Skeletal muscle satellite cell (primary cell): ENCODE measurements around the gene NHSL1.

Experiments used
- H3K27me3 ChIP-seq: 2 replicates; pipeline ENCODE4 v1.7.0; 2013; ENCODE audit warnings: low read length; ENCODE audit not compliant: control insufficient read depth, insufficient read depth
- H3K36me3 ChIP-seq: 2 replicates; pipeline ENCODE4 v1.7.0; 2013; ENCODE audit warnings: mild to moderate bottlenecking, control low read depth, low read length; ENCODE audit not compliant: insufficient read depth
- H3K4me1 ChIP-seq: 2 replicates; pipeline ENCODE4 v1.7.0; 2013; ENCODE audit warnings: low read length; ENCODE audit not compliant: control insufficient read depth, insufficient read depth
- H3K4me2 ChIP-seq: 2 replicates; pipeline ENCODE4 v1.7.0; 2013; ENCODE audit warnings: mild to moderate bottlenecking, low read length
- H3K4me3 ChIP-seq: 2 replicates; pipeline ENCODE4 v1.7.0; 2013; ENCODE audit warnings: low read length
- H3K9ac ChIP-seq: 2 replicates; pipeline ENCODE4 v1.7.0; 2013; ENCODE audit warnings: mild to moderate bottlenecking, low read depth, low read length, moderate library complexity
- H3K9me3 ChIP-seq: replicated peaks from 2 replicates; pipeline ENCODE4 v1.7.0; 2013; ENCODE audit warnings: mild to moderate bottlenecking, control low read depth, low read length

Gene NHSL1

DNA sequence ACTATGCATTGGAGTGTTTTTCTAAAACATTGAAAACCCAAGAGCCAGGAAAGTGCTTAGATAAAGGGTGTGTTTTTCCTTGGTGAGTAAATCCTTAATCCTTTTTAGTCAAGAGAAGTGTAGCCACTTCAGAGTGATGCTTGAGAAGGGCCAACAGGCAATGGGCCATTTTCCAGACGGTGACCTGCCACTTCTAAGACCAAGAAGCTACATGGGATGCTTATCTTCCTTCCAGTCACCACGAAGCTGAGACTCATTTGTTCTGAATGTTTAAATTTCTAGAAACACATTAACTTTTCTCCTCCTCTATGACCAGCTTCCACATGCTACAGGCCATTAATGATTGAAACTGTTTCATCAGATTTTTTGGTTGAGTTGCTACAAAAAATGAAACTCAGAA, 34.4 kb upstream of the NHSL1 start:
- H3K9ac ChIP-seq = no peak overlapping the region
- peaks cover 11% of the 10 kb centered on the region for H3K4me1 ChIP-seq
- H3K4me2 ChIP-seq = no peak overlapping the region
- H3K27me3 ChIP-seq = no peaks in the 10 kb centered on the region
- no peaks in the 10 kb centered on the region for H3K9me3 ChIP-seq
- H3K36me3 ChIP-seq = no peaks in the 10 kb centered on the region
- H3K4me3 ChIP-seq = no peak overlapping the region

DNA sequence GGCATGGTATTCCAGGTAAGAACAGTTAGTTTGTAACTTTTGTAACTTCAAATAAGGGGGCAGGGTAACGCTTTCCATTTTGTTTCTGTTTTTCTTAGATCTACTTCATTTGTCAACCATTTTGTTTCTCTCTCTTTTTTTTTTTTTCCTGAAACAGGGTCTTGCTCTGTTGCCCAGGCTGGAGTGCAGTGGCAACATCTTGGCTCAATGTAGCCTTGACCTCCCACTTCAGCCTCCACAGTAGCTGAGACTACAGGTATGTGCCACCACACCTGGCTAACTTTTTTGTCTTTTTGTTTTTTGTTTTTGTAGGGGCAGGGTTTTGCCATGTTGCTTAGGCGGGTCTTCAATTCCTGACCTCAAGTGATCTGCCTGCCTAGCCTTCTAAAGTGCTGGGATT, 32.1 kb upstream of the NHSL1 start:
- no peaks in the 10 kb centered on the region for H3K9me3 ChIP-seq
- no peak overlapping the region for H3K4me2 ChIP-seq
- no peaks in the 10 kb centered on the region for H3K36me3 ChIP-seq
- H3K4me1 ChIP-seq = no peaks in the 10 kb centered on the region
- no peak overlapping the region for H3K4me3 ChIP-seq
- no peak overlapping the region for H3K9ac ChIP-seq
- H3K27me3 ChIP-seq = no peaks in the 10 kb centered on the region

GRCh38 chr6:138529478-138529877, 30.2 kb upstream of the NHSL1 start:
- Histone ChIP-seq H3K9me3 (no peaks in the 10 kb centered on the region), H3K4me3 (no peak overlapping the region), H3K36me3 (no peaks in the 10 kb centered on the region), H3K4me2 (no peak overlapping the region), H3K9ac (no peak overlapping the region), H3K4me1 (no peaks in the 10 kb centered on the region), H3K27me3 (no peaks in the 10 kb centered on the region)

DNA sequence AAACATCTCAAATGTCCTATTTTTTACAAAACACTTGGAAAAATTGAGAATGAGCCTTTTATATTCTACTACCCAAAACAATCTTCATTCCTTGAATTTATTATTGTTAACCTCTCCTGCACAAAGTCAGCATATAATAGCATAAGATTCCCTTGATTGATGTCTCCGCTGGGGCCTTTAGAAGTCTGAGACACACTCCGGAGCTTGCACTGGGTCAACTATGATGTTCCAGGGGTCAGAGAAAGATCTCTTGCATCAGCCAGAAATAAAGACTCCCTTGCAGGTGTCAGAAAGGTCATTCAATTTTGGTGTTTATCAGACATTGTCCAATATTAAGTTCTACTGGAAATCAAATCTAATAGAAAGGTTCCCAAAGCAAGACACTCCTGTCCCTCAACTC, 29.7 kb upstream of the NHSL1 start:
- H3K4me1 ChIP-seq = no peaks in the 10 kb centered on the region
- H3K4me3 ChIP-seq = no peak overlapping the region
- no peak overlapping the region for H3K4me2 ChIP-seq
- H3K9me3 ChIP-seq = no peaks in the 10 kb centered on the region
- no peak overlapping the region for H3K9ac ChIP-seq
- no peaks in the 10 kb centered on the region for H3K36me3 ChIP-seq
- H3K27me3 ChIP-seq = no peaks in the 10 kb centered on the region

GRCh38 chr6:138528137-138528536, 28.8 kb upstream of the NHSL1 start:
- H3K9ac ChIP-seq = no peak overlapping the region
- no peaks in the 10 kb centered on the region for H3K36me3 ChIP-seq
- H3K4me3 ChIP-seq = no peak overlapping the region
- H3K9me3 ChIP-seq = no peaks in the 10 kb centered on the region
- H3K4me2 ChIP-seq = no peak overlapping the region
- no peaks in the 10 kb centered on the region for H3K27me3 ChIP-seq
- no peaks in the 10 kb centered on the region for H3K4me1 ChIP-seq

DNA sequence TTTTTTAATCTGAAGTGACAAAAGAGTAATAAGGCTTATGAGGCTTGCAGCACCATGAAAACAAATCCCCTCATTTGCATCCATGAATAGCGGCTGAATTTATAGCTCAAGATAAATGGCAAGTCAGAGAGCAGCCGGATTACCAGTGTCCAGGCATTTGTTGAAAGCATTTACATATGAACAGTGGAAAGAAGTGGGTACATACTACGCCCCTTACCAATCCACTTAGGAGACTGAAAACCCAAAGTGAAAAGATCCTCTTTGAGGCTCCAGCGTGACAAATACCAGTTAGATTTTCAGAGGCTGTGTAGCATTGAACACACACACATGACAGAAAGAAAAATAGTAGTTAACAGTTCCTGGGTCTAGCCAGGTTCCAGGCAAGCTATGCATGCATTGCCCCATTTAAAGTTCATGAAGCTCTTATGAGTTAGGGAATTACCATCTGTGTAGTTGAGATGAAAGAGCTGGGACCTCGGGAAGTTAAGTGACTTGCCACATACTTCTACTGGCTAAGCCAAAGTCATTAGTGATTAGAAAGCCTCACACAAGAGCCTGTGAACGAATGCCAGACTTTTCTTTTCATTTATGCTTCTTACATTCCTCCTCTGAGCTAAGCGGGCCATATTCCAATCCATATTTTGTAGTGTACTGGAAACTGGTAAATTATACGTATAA, 28.3 kb upstream of the NHSL1 start:
- no peaks in the 10 kb centered on the region for H3K9me3 ChIP-seq
- no peaks in the 10 kb centered on the region for H3K27me3 ChIP-seq
- no peak overlapping the region for H3K9ac ChIP-seq
- no peaks in the 10 kb centered on the region for H3K36me3 ChIP-seq
- H3K4me2 ChIP-seq = no peak overlapping the region
- no peak overlapping the region for H3K4me3 ChIP-seq
- no peaks in the 10 kb centered on the region for H3K4me1 ChIP-seq

- Histone ChIP-seq H3K9me3 (no peaks in the 10 kb centered on the region), H3K4me1 (no peaks in the 10 kb centered on the region), H3K36me3 (no peaks in the 10 kb centered on the region), H3K4me2 (no peak overlapping the region), H3K9ac (no peak overlapping the region), H3K27me3 (no peaks in the 10 kb centered on the region), H3K4me3 (no peak overlapping the region)
These were observed 27.5 kb upstream of the NHSL1 start for GRCh38 chr6:138526822-138527235.

GRCh38 chr6:138525355-138525754, 26.1 kb upstream of the NHSL1 start:
- Histone ChIP-seq H3K9ac (no peak overlapping the region), H3K4me2 (no peak overlapping the region), H3K4me3 (no peak overlapping the region), H3K36me3 (no peaks in the 10 kb centered on the region), H3K9me3 (no peaks in the 10 kb centered on the region), H3K27me3 (no peaks in the 10 kb centered on the region), H3K4me1 (no peaks in the 10 kb centered on the region)

GRCh38 chr6:138524526-138524925, 25.2 kb upstream of the NHSL1 start:
- H3K9me3 ChIP-seq = no peaks in the 10 kb centered on the region
- no peak overlapping the region for H3K9ac ChIP-seq
- no peak overlapping the region for H3K4me2 ChIP-seq
- no peaks in the 10 kb centered on the region for H3K36me3 ChIP-seq
- no peaks in the 10 kb centered on the region for H3K27me3 ChIP-seq
- no peak overlapping the region for H3K4me3 ChIP-seq
- H3K4me1 ChIP-seq = no peaks in the 10 kb centered on the region

DNA sequence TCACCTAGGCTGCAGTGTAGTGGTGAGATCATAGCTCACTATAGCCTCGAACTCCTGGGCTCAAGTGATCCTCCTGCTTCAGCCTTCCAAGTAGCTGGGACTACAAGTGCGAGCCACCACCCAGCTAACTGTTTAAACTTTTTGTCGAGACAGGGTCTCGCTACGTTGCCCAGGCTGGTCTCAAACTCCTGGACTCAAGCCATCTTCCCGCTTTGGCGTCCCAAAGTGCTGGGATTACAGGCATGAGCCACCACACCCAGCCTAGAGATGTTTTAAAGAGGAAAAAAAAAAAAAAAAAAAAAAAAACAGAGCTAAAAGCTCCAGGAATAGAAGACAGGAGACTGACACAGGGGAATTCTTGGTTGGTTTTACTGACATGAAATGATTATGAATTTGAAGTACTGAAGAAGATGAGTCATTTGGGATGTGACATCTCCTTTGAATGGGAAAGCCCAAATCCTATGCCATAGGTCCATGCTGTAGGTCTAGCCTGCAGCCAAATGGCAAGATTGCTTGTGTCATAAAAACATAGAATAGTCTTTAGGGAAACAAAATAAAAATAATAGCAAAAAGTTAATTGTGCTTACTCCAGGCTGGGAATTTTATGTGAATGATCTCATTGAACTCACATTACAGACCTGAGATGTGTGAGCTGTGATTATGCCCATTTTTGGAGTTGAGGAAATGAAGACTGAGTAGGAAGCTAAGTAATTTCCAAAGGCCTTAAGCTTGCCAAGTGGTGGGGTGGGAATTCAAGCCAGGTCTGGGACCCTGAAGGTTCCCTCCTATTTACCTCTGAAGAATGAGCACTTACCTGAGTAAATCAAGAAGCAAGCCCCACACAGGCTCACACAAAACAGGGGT, 24.3 kb upstream of the NHSL1 start:
- Histone ChIP-seq H3K36me3 (no peaks in the 10 kb centered on the region), H3K4me1 (no peaks in the 10 kb centered on the region), H3K4me3 (no peak overlapping the region), H3K4me2 (no peak overlapping the region), H3K9me3 (no peaks in the 10 kb centered on the region), H3K27me3 (no peaks in the 10 kb centered on the region), H3K9ac (no peak overlapping the region)

DNA sequence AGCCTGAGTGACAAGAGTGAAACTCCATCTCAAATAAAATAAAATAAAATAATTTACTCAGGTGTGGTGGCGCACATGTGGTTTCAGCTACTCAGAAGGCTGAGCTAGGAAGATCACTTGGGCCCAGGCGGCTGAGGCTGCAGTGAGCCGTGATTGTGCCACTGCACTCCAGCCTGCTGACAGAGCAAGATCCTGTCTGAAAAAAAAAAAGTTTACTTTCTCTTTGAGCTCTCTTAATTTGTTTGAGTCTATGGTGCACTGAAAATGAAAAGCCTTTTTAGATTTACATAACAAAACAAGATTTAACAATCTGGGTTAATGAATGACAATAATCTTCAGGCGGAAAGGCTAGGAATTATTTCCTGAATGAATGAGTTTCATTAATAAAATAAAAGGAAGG, 23.3 kb upstream of the NHSL1 start:
- H3K27me3 ChIP-seq = no peaks in the 10 kb centered on the region
- no peaks in the 10 kb centered on the region for H3K36me3 ChIP-seq
- H3K9me3 ChIP-seq = no peaks in the 10 kb centered on the region
- H3K9ac ChIP-seq = no peak overlapping the region
- H3K4me1 ChIP-seq = no peaks in the 10 kb centered on the region
- H3K4me3 ChIP-seq = no peak overlapping the region
- H3K4me2 ChIP-seq = no peak overlapping the region

GRCh38 chr6:138521790-138522189, 22.5 kb upstream of the NHSL1 start:
- Histone ChIP-seq H3K4me1 (no peaks in the 10 kb centered on the region), H3K9ac (no peak overlapping the region), H3K27me3 (no peaks in the 10 kb centered on the region), H3K36me3 (no peaks in the 10 kb centered on the region), H3K9me3 (no peaks in the 10 kb centered on the region), H3K4me3 (no peak overlapping the region), H3K4me2 (no peak overlapping the region)
